OCI-LY7 (cell line): Measurements from ENCODE around the gene GNAQ.

Source experiments
- CTCF ChIP-seq: fragments of 200-600 bp; sonication (generic); conservative IDR thresholded peaks from 2 replicates; pipeline ENCODE4 v1.5.1; 2014; ENCODE audit warnings: mild to moderate bottlenecking, antibody characterized with exemption, low read length, moderate library complexity, mixed read lengths
- EZH2phosphoT487 ChIP-seq: fragments of 200-600 bp; sonication (generic); IDR thresholded peaks from 2 replicates; pipeline ENCODE4 v1.6.1; 2018; ENCODE audit warnings: low read depth, borderline replicate concordance, mild to moderate bottlenecking, mixed run types, antibody characterized with exemption, low read length, moderate library complexity, mixed read lengths

GRCh38 chr9:78030296-78030552 lies 1.4 kb downstream of the GNAQ start:
- TF ChIP-seq CTCF (no peak), EZH2phosphoT487 (no peak)
